H9 (cell line): ENCODE data around the gene FOXI1. TPM values are rescaled to one million over a fixed set of nuclear protein-coding genes. Genes with fewer than 3 reads are reported as not detected.

Experiments used
- DNase-seq: peaks from one replicate; pipeline ENCODE4 v3.0.0-alpha.2; 2017
- H2AFZ ChIP-seq: one replicate; pipeline ENCODE4 v1.6.1; 2013; ENCODE audit warnings: mild to moderate bottlenecking, low read length, control low read depth, moderate library complexity
- H2AK5ac ChIP-seq: 2 replicates; pipeline ENCODE4 v1.6.1; 2013; ENCODE audit warnings: low read length, control low read depth, mixed read lengths; ENCODE audit not compliant: insufficient read length
- H2BK120ac ChIP-seq: one replicate; pipeline ENCODE4 v1.6.1; 2013; ENCODE audit warnings: low read depth, mild to moderate bottlenecking, low read length, control low read depth, inconsistent platforms; ENCODE audit not compliant: poor library complexity, severe bottlenecking
- H2BK12ac ChIP-seq: 2 replicates; pipeline ENCODE4 v1.6.1; 2013; ENCODE audit warnings: low read length, control low read depth, mixed read lengths, low read depth; ENCODE audit not compliant: insufficient read length
- H2BK15ac ChIP-seq: 2 replicates; pipeline ENCODE4 v1.6.1; 2013; ENCODE audit warnings: low read depth, low read length, control low read depth
- H2BK20ac ChIP-seq: one replicate; pipeline ENCODE4 v1.6.1; 2013; ENCODE audit warnings: low read depth, mild to moderate bottlenecking, low read length, control low read depth, inconsistent platforms; ENCODE audit not compliant: poor library complexity, severe bottlenecking
- H2BK5ac ChIP-seq: 2 replicates; pipeline ENCODE4 v1.6.1; 2013; ENCODE audit warnings: low read length, control low read depth, mixed read lengths; ENCODE audit not compliant: insufficient read length
- H3K14ac ChIP-seq: 2 replicates; pipeline ENCODE4 v1.6.1; 2013; ENCODE audit warnings: low read length, control low read depth; ENCODE audit not compliant: insufficient read depth
- H3K18ac ChIP-seq: 2 replicates; pipeline ENCODE4 v1.6.1; 2013; ENCODE audit warnings: low read depth, mild to moderate bottlenecking, mixed read lengths, low read length, control low read depth; ENCODE audit not compliant: insufficient read length
- H3K23ac ChIP-seq: 2 replicates; pipeline ENCODE4 v1.6.1; 2013; ENCODE audit warnings: low read length, control low read depth, mixed read lengths, low read depth; ENCODE audit not compliant: insufficient read length
- H3K23me2 ChIP-seq: 2 replicates; pipeline ENCODE4 v1.6.1; 2013; ENCODE audit warnings: low read depth, mild to moderate bottlenecking, mixed read lengths, low read length, control low read depth; ENCODE audit not compliant: insufficient read length, poor library complexity, severe bottlenecking
- H3K27ac ChIP-seq: 2 replicates; pipeline ENCODE4 v1.5.1; 2013; ENCODE audit warnings: low read length, control low read depth, mixed read lengths, low read depth; ENCODE audit not compliant: insufficient read length
- H3K27me3 ChIP-seq: 2 replicates; pipeline ENCODE4 v1.6.1; 2013; ENCODE audit warnings: low read length, control low read depth, inconsistent platforms; ENCODE audit not compliant: insufficient read depth
- H3K4ac ChIP-seq: 2 replicates; pipeline ENCODE4 v1.6.1; 2013; ENCODE audit warnings: low read depth, mild to moderate bottlenecking, control low read depth, inconsistent platforms, low read length, moderate library complexity
- H3K4me1 ChIP-seq: 2 replicates; pipeline ENCODE4 v1.6.1; 2013; ENCODE audit warnings: low read length, control low read depth, inconsistent platforms; ENCODE audit not compliant: insufficient read depth
- H3K4me2 ChIP-seq: 2 replicates; pipeline ENCODE4 v1.6.1; 2013; ENCODE audit warnings: low read length, control low read depth, mixed read lengths; ENCODE audit not compliant: insufficient read length, insufficient read depth
- H3K56ac ChIP-seq: 2 replicates; pipeline ENCODE4 v1.6.1; 2013; ENCODE audit warnings: low read depth, mild to moderate bottlenecking, mixed read lengths, low read length, control low read depth; ENCODE audit not compliant: insufficient read length
- H3K79me1 ChIP-seq: 2 replicates; pipeline ENCODE4 v1.6.1; 2013; ENCODE audit warnings: low read depth, mild to moderate bottlenecking, moderate library complexity, low read length, control low read depth, inconsistent platforms; ENCODE audit not compliant: insufficient read depth, poor library complexity, severe bottlenecking
- H3K79me2 ChIP-seq: 2 replicates; pipeline ENCODE4 v1.6.1; 2013; ENCODE audit warnings: low read length, control low read depth, inconsistent platforms; ENCODE audit not compliant: insufficient read depth
- H3K9ac ChIP-seq: 2 replicates; pipeline ENCODE4 v1.6.1; 2013; ENCODE audit warnings: low read length, control low read depth, mixed read lengths; ENCODE audit not compliant: insufficient read length; ENCODE audit errors: extremely low read depth
- H3K9me3 ChIP-seq: one replicate; pipeline ENCODE4 v1.6.1; 2013; ENCODE audit warnings: low read depth, low read length, inconsistent platforms; ENCODE audit not compliant: control insufficient read depth
- H3T11ph ChIP-seq: one replicate; pipeline ENCODE4 v1.6.1; 2013; ENCODE audit warnings: mild to moderate bottlenecking, low read length, control low read depth, inconsistent platforms
- H4K20me1 ChIP-seq: one replicate; pipeline ENCODE4 v1.6.1; 2013; ENCODE audit not compliant: control insufficient read depth, insufficient read length, insufficient read depth
- H4K5ac ChIP-seq: 2 replicates; pipeline ENCODE4 v1.6.1; 2013; ENCODE audit warnings: low read depth, mild to moderate bottlenecking, mixed read lengths, low read length, control low read depth; ENCODE audit not compliant: insufficient read length
- H4K8ac ChIP-seq: replicated peaks from 2 replicates; pipeline ENCODE4 v1.6.1; 2013; ENCODE audit warnings: low read length, control low read depth, mixed read lengths, low read depth; ENCODE audit not compliant: insufficient read length
- H4K91ac ChIP-seq: 2 replicates; pipeline ENCODE4 v1.6.1; 2013; ENCODE audit warnings: low read depth, mild to moderate bottlenecking, moderate library complexity, mixed read lengths, low read length, control low read depth; ENCODE audit not compliant: insufficient read length
- H3K27ac Mint-ChIP-seq, 3 experiments: 2 replicates in 2 of 3; 3 replicates in 1 of 3; pipeline ENCODE4 v1.8.0; 2020 to 2021; ENCODE audit warnings: mixed read lengths in 3 of 3, mild to moderate bottlenecking in 1 of 3, moderate library complexity in 1 of 3
- H3K27me3 Mint-ChIP-seq: 2 replicates; pipeline ENCODE4 v1.8.0; 2021; ENCODE audit warnings: low read depth, mild to moderate bottlenecking, moderate library complexity, mixed read lengths
- H3K36me3 Mint-ChIP-seq, 3 experiments: 2 replicates in 2 of 3; 3 replicates in 1 of 3; pipeline ENCODE4 v1.8.0; 2020 to 2021; ENCODE audit warnings: low read depth in 3 of 3, mixed read lengths in 3 of 3; ENCODE audit not compliant: insufficient read depth in 1 of 3
- H3K4me1 Mint-ChIP-seq, 2 experiments: 2 replicates each; pipeline ENCODE4 v1.8.0; 2020; ENCODE audit warnings: mixed read lengths in 2 of 2
- H3K4me3 Mint-ChIP-seq, 2 experiments: 2 replicates in 1 of 2; 3 replicates in 1 of 2; pipeline ENCODE4 v1.8.0; 2020 to 2021; ENCODE audit warnings: mild to moderate bottlenecking in 2 of 2, mixed read lengths in 2 of 2, moderate library complexity in 1 of 2
- H3K9me3 Mint-ChIP-seq, 2 experiments: 2 replicates in 1 of 2; 3 replicates in 1 of 2; pipeline ENCODE4 v1.8.0; 2020; ENCODE audit warnings: mild to moderate bottlenecking in 2 of 2, mixed read lengths in 2 of 2, moderate library complexity in 1 of 2
- WGBS: extraction: QIAGEN DNeasy Blood & Tissue Kit; methylation state at CpG from one replicate; pipeline ENCODE4 v1.1.7; 2013; ENCODE audit warnings: missing lambda C conversion rate, low lambda C conversion rate, mixed read lengths; ENCODE audit not compliant: insufficient read length; ENCODE audit errors: extremely low coverage; 5-methylcytosine and 5-hydroxymethylcytosine counted together
- total RNA-seq: library from RNA; stranded (reverse); gene quantifications from 2 replicates; pipeline ENCODE4 v1.2.1, GENCODE V29; 2021
- TF ChIP-seq, protein P1 (sequence below): fragments of 200-600 bp; sonication (generic); conservative IDR thresholded peaks from 3 replicates; pipeline ENCODE4 v1.8.0; 2021; ENCODE audit warnings: antibody characterized with exemption, mild to moderate bottlenecking

Gene FOXI1
- total RNA-seq, 1 experiment from 2014 or later, result not detected

DNA sequence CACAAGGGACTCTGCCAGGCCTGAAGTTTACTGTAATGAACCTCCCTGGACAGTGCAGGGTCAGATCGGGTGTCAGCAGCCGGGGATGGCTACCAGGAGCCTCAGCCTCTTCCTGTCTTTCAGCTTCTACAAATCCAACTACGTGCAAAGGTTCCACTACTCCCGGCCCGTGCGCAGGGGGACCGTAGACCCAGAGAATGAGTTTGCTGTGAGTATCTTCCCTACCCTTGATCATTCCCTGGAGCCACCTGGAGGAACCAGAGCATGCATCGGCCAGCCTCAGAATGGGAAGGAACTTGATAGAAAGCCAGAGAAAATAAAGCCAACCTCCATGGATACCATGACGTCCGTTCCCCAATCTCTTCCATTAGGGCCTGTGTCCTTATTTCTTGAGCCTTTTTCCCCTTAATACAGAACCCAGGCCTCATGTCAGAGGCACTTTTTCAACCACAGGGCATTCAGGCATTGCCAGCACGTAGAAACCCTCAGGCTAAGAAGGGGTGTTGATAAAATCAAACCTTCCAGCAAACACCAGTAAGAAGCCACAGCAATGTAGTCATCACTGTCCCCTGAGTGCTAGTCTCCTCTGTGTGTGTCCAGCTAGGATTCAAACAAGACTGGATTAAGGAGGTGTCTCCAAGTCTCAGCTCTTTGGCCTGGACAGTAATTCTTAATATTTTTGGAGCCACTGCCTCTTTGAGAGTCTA is 49.0 kb upstream of the FOXI1 start:
- H3K23me2 ChIP-seq, result no peaks in the 10 kb centered on the region
- no peak overlapping the region for H2BK20ac ChIP-seq
- Mint-ChIP-seq H3K36me3 (no peaks in the 10 kb centered on the region), H3K27me3 (no peaks in the 10 kb centered on the region; the same call in 1 of the 2 replicates), H3K27ac (peak overlapping the region in 1 of 3 experiments; percentile 17; a peak in 2 of 7 replicates), H3K4me1 (no peaks in the 10 kb centered on the region), H3K9me3 (no peaks in the 10 kb centered on the region; a peak in 1 of 5 replicates), H3K4me3 (no peak overlapping the region)
- no peak for DNase-seq
- H3K4ac ChIP-seq, result no peak overlapping the region
- no peak overlapping the region for H4K91ac ChIP-seq
- H3K14ac ChIP-seq, result no peak overlapping the region
- H3K79me1 ChIP-seq, result no peaks in the 10 kb centered on the region
- H3K27ac ChIP-seq, result no peak overlapping the region
- H2BK12ac ChIP-seq, result no peak overlapping the region
- H3K18ac ChIP-seq, result no peak overlapping the region
- H2AK5ac ChIP-seq, result no peak overlapping the region
- no peak overlapping the region for H2BK120ac ChIP-seq
- no peaks in the 10 kb centered on the region for H4K20me1 ChIP-seq
- WGBS, result no CpG with 5 or more reads among the region's 11 CpGs
- TF ChIP-seq, protein P1, sequence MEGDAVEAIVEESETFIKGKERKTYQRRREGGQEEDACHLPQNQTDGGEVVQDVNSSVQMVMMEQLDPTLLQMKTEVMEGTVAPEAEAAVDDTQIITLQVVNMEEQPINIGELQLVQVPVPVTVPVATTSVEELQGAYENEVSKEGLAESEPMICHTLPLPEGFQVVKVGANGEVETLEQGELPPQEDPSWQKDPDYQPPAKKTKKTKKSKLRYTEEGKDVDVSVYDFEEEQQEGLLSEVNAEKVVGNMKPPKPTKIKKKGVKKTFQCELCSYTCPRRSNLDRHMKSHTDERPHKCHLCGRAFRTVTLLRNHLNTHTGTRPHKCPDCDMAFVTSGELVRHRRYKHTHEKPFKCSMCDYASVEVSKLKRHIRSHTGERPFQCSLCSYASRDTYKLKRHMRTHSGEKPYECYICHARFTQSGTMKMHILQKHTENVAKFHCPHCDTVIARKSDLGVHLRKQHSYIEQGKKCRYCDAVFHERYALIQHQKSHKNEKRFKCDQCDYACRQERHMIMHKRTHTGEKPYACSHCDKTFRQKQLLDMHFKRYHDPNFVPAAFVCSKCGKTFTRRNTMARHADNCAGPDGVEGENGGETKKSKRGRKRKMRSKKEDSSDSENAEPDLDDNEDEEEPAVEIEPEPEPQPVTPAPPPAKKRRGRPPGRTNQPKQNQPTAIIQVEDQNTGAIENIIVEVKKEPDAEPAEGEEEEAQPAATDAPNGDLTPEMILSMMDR, result no peak
- H3K56ac ChIP-seq, result no peak overlapping the region
- 0 out of 2 replicates have a peak, but pooled peaks cover 2% of the 10 kb centered on the region for H3K79me2 ChIP-seq
- H3K9ac ChIP-seq, result no peak overlapping the region
- H4K5ac ChIP-seq, result no peak overlapping the region
- no peak overlapping the region for H3K23ac ChIP-seq
- H3T11ph ChIP-seq, result no peak overlapping the region
- H3K27me3 ChIP-seq, result no peaks in the 10 kb centered on the region
- H2BK15ac ChIP-seq, result no peak overlapping the region
- no peak overlapping the region for H2BK5ac ChIP-seq
- H4K8ac ChIP-seq, result no peak overlapping the region
- H2AFZ ChIP-seq, result no peak overlapping the region
- no peak overlapping the region for H3K4me2 ChIP-seq
- H3K9me3 ChIP-seq, result no peaks in the 10 kb centered on the region
- H3K4me1 ChIP-seq, result no peaks in the 10 kb centered on the region
